ENCODE data around the gene SLC38A10. TPM values are rescaled to one million over a fixed set of nuclear protein-coding genes. Genes with fewer than 3 reads are reported as not detected.

The SLC38A10 gene
- total RNA-seq, 1 experiment from 2014 or later = 43.8 TPM

- H3K27ac Mint-ChIP-seq = no peak overlapping the region
Observed at GRCh38 chr17:81309859-81310839, 15.0 kb upstream of the SLC38A10 start.

More at GRCh38 chr17:81309859-81310839, 15.0 kb upstream of the SLC38A10 start:
- peaks cover 7% of the 10 kb centered on the region for H3K27me3 Mint-ChIP-seq (ENCODE audit: low read depth)
- Histone ChIP-seq H4K20me1 (ENCODE audit: control insufficient read depth, insufficient read depth, insufficient read length) (no peaks in the 10 kb centered on the region), H3K23me2 (ENCODE audit: insufficient read length, low read depth, low read length, poor library complexity, severe bottlenecking) (no peaks in the 10 kb centered on the region), H3K79me2 (ENCODE audit: insufficient read depth, low read length) (no peaks in the 10 kb centered on the region), H4K5ac (ENCODE audit: insufficient read length, low read depth, low read length) (no peak overlapping the region), H4K91ac (ENCODE audit: insufficient read length, low read depth, low read length) (no peak overlapping the region), H3K14ac (ENCODE audit: insufficient read depth, low read length) (no peak overlapping the region), H4K8ac (replicated peaks; ENCODE audit: insufficient read length, low read depth, low read length) (no peak overlapping the region), H3K4me1 (ENCODE audit: insufficient read depth, low read length) (no peaks in the 10 kb centered on the region), H2BK5ac (ENCODE audit: insufficient read length, low read length) (no peak overlapping the region), H3T11ph (ENCODE audit: low read length) (no peak overlapping the region), H3K56ac (ENCODE audit: insufficient read length, low read depth, low read length) (no peak overlapping the region), H2BK15ac (ENCODE audit: low read depth, low read length) (no peak overlapping the region), H2AK5ac (ENCODE audit: insufficient read length, low read length) (no peak overlapping the region), H3K79me1 (ENCODE audit: insufficient read depth, low read depth, low read length, poor library complexity, severe bottlenecking) (no peaks in the 10 kb centered on the region), H2BK12ac (ENCODE audit: insufficient read length, low read depth, low read length) (no peak overlapping the region), H3K23ac (ENCODE audit: insufficient read length, low read depth, low read length) (no peak overlapping the region), H3K18ac (ENCODE audit: insufficient read length, low read depth, low read length) (no peak overlapping the region), H3K9me3 (ENCODE audit: control insufficient read depth, low read depth, low read length) (no peaks in the 10 kb centered on the region), H3K9ac (ENCODE audit: extremely low read depth, insufficient read length, low read length) (no peak overlapping the region), H3K27me3 (ENCODE audit: insufficient read depth, low read length) (no peaks in the 10 kb centered on the region), H2AFZ (ENCODE audit: low read length) (no peak overlapping the region), H3K4ac (ENCODE audit: low read depth, low read length) (no peak overlapping the region), H2BK20ac (ENCODE audit: low read depth, low read length, poor library complexity, severe bottlenecking) (no peak overlapping the region), H2BK120ac (ENCODE audit: low read depth, low read length, poor library complexity, severe bottlenecking) (no peak overlapping the region), H3K4me2 (ENCODE audit: insufficient read depth, insufficient read length, low read length) (no peak overlapping the region), H3K27ac (ENCODE audit: insufficient read length, low read depth, low read length) (no peak overlapping the region)
- H3K36me3 Mint-ChIP-seq (ENCODE audit: insufficient read depth in 1 of 3, low read depth in 3 of 3) = peaks cover 0 to 2% (median 0%) of the 10 kb centered on the region in 3 experiments; a peak in 3 of 7 replicates
- peaks cover 2 to 3% of the 10 kb centered on the region in 2 experiments; a peak in 2 of 5 replicates for H3K9me3 Mint-ChIP-seq
- peaks cover 15 to 22% of the 10 kb centered on the region in 2 experiments for H3K4me1 Mint-ChIP-seq
- TF ChIP-seq CTCF (conservative IDR thresholded peaks at IDR 0.05) = no peak
- H3K4me3 Mint-ChIP-seq = no peak overlapping the region
- DNase-seq = no peak
- WGBS (ENCODE audit: extremely low coverage, insufficient read length, low lambda C conversion rate) = no CpG with 5 or more reads among the region's 36 CpGs

Measured in H9 (cell line).